Measurements from ENCODE around the gene NMUR2.

GRCh38 chr5:152378730-152379129 lies 26.3 kb downstream of the NMUR2 start:
- no peak for TF ChIP-seq CTCF (IDR thresholded peaks at IDR 0.05)
- no peak for TF ChIP-seq POLR2A (IDR thresholded peaks at IDR 0.05)
